Astrocyte of the cerebellum (primary cell): ENCODE data around the gene NTHL1.
A peak's percentile ranks its signal among the peaks of the same experiment; 100 is the strongest.

ENCODE experiments used
- DNase-seq: peaks from one replicate; pipeline ENCODE4 v3.0.0-alpha.2; 2011; ENCODE audit warnings: low read depth
- H3K4me3 ChIP-seq: 2 replicates; pipeline ENCODE4 v1.5.1; 2011; ENCODE audit warnings: mild to moderate bottlenecking, low read depth, low read length, moderate library complexity
- CTCF ChIP-seq: IDR thresholded peaks from 2 replicates; pipeline ENCODE4 v1.5.1; 2012; ENCODE audit warnings: low read length, low read depth, moderate library complexity, mild to moderate bottlenecking; ENCODE audit errors: missing control alignments
- in situ Hi-C: cut with HindIII; loops from 2 replicates; pipeline ENCODE4 v1.10.0; 2017; ENCODE audit warnings: low sequenced_read_pairs

The NTHL1 gene

GRCh38 chr16:1992704-1993317 is 54.8 kb downstream of the NTHL1 start:
- DNase-seq, result no peak
- in situ Hi-C loops, result no loop called here
- no peak for TF ChIP-seq CTCF
- peak overlapping the region; percentile 12 for H3K4me3 ChIP-seq

- peak; percentile 65 for DNase-seq
- in situ Hi-C loops, result no loop called here
These were observed 55.5 kb downstream of the NTHL1 start for GRCh38 chr16:1991948-1992703.

GRCh38 chr16:1991588-1991947 is 56.1 kb downstream of the NTHL1 start:
- H3K4me3 ChIP-seq, result peak overlapping the region; percentile 20
- in situ Hi-C loops, result no loop called here

More at GRCh38 chr16:1991948-1992703, 55.5 kb downstream of the NTHL1 start:
- TF ChIP-seq CTCF, result no peak
- peak overlapping the region; percentile 20 for H3K4me3 ChIP-seq

GRCh38 chr16:1991135-1991551 is 56.5 kb downstream of the NTHL1 start:
- in situ Hi-C loops, result no loop called here
- no peak overlapping the region for H3K4me3 ChIP-seq
- TF ChIP-seq CTCF, result no peak
- DNase-seq, result no peak

More at GRCh38 chr16:1991588-1991947, 56.1 kb downstream of the NTHL1 start:
- no peak for TF ChIP-seq CTCF
- DNase-seq, result no peak

- TF ChIP-seq CTCF, result no peak
- in situ Hi-C loops, result no loop called here
- H3K4me3 ChIP-seq, result peak overlapping the region; percentile 21
- DNase-seq, result no peak
These were observed 57.1 kb downstream of the NTHL1 start for GRCh38 chr16:1990351-1991134.

- H3K4me3 ChIP-seq, result peak overlapping the region; percentile 21
- in situ Hi-C loops, result no loop called here
- DNase-seq, result no peak
- TF ChIP-seq CTCF, result no peak
These were observed 57.6 kb downstream of the NTHL1 start for GRCh38 chr16:1990101-1990350.
